Muscle layer of colon (tissue), 2 donors: Measurements from ENCODE around the gene CD80.

Source experiments
- H3K27ac ChIP-seq: one replicate; pipeline ENCODE4 v1.7.0; 2013; ENCODE audit warnings: low read depth, mild to moderate bottlenecking, low read length, moderate library complexity
- H3K27me3 ChIP-seq, 2 donors: one replicate each; pipeline ENCODE4 v1.7.0; 2013; ENCODE audit warnings: low read length in 2 of 2, mild to moderate bottlenecking in 2 of 2; ENCODE audit not compliant: insufficient read depth in 2 of 2, control insufficient read depth in 1 of 2
- H3K36me3 ChIP-seq: one replicate; pipeline ENCODE4 v1.7.0; 2013; ENCODE audit warnings: mild to moderate bottlenecking, low read length; ENCODE audit not compliant: insufficient read depth
- H3K4me1 ChIP-seq: one replicate; pipeline ENCODE4 v1.7.0; 2013; ENCODE audit warnings: mild to moderate bottlenecking, low read length; ENCODE audit not compliant: insufficient read depth
- H3K4me3 ChIP-seq, 2 donors: one replicate each; pipeline ENCODE4 v1.7.0; 2013; ENCODE audit warnings: low read length in 2 of 2, low read depth in 1 of 2, mild to moderate bottlenecking in 1 of 2, moderate library complexity in 1 of 2
- H3K9ac ChIP-seq: one replicate; pipeline ENCODE4 v1.7.0; 2013; ENCODE audit warnings: low read length
- H3K9me3 ChIP-seq: one replicate; pipeline ENCODE4 v1.7.0; 2013; ENCODE audit warnings: mild to moderate bottlenecking, low read length
- donor health status: abdominal sarcoma.
- donor health status: Adenocarcinoma of cecum.

CD80 gene

DNA sequence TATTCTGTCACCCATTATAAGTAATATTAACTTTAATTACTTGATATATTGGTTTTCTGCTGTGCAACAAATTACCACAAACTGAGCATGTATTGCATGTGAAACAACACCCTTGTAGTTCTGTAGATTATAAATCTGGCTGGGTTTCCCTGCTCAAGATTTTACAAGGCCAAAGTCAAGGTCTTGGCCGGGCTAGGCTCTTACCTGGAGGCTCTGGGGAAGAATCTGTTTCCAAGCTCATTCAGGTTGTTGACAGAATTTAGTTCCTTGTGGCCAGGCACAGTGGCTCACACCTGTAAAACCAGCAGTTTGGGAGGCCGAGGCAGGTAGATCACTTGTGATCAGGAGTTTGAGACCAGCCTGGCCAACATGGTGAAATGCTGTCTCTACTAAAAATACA lies 44.8 kb downstream of the CD80 start:
- H3K27me3 ChIP-seq: no peaks in the 10 kb centered on the region
- H3K4me1 ChIP-seq: no peaks in the 10 kb centered on the region
- no peak overlapping the region for H3K27ac ChIP-seq
- H3K4me3 ChIP-seq: no peak overlapping the region
- no peaks in the 10 kb centered on the region for H3K9me3 ChIP-seq
- H3K36me3 ChIP-seq: peaks cover 63% of the 10 kb centered on the region
- H3K9ac ChIP-seq: no peak overlapping the region

GRCh38 chr3:119510690-119511089 lies 48.7 kb downstream of the CD80 start:
- Histone ChIP-seq H3K27me3 (no peaks in the 10 kb centered on the region), H3K36me3 (peaks cover 50% of the 10 kb centered on the region), H3K4me1 (no peaks in the 10 kb centered on the region), H3K9me3 (no peaks in the 10 kb centered on the region), H3K9ac (no peak overlapping the region), H3K4me3 (no peak overlapping the region), H3K27ac (no peak overlapping the region)

- no peaks in the 10 kb centered on the region for H3K9me3 ChIP-seq
Observed at GRCh38 chr3:119508172-119508845, 51.1 kb downstream of the CD80 start.

GRCh38 chr3:119507404-119507803 lies 52.0 kb downstream of the CD80 start:
- Histone ChIP-seq H3K27ac (no peak overlapping the region), H3K9ac (no peak overlapping the region), H3K36me3 (peaks cover 42% of the 10 kb centered on the region), H3K9me3 (no peaks in the 10 kb centered on the region), H3K27me3 (no peaks in the 10 kb centered on the region), H3K4me3 (no peak overlapping the region), H3K4me1 (no peaks in the 10 kb centered on the region)

More at GRCh38 chr3:119508172-119508845, 51.1 kb downstream of the CD80 start:
- H3K27ac ChIP-seq: no peak overlapping the region
- no peaks in the 10 kb centered on the region for H3K27me3 ChIP-seq
- H3K4me1 ChIP-seq: no peaks in the 10 kb centered on the region
- no peak overlapping the region for H3K4me3 ChIP-seq
- H3K36me3 ChIP-seq: peaks cover 47% of the 10 kb centered on the region
- H3K9ac ChIP-seq: no peak overlapping the region

- Histone ChIP-seq H3K9me3 (no peaks in the 10 kb centered on the region), H3K4me3 (no peak overlapping the region), H3K9ac (no peak overlapping the region), H3K4me1 (no peaks in the 10 kb centered on the region), H3K36me3 (peaks cover 42% of the 10 kb centered on the region), H3K27ac (no peak overlapping the region), H3K27me3 (no peaks in the 10 kb centered on the region)
Observed at GRCh38 chr3:119506631-119507030, 52.8 kb downstream of the CD80 start.

DNA sequence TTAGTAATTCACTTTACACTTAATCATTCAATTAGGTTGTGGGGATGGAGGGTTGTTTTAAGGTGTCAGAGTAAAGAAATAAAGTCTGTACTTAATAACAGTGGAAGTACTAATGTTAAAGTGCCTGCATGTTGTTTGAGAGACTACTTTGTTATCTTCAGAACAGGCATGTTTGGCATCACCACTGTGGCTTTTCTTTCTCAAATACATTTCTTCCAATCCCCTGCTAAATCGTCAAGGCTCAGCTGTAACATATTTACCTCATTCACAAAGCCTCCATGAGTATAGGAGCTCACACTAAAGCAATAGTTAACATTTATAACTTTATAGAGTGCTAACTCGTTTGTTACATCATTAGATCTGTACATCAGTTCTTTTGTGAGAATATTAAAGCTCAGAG lies 58.5 kb downstream of the CD80 start:
- Histone ChIP-seq H3K4me1 (peaks cover 18% of the 10 kb centered on the region), H3K4me3 (no peak overlapping the region), H3K9me3 (no peaks in the 10 kb centered on the region), H3K36me3 (peaks cover 13% of the 10 kb centered on the region), H3K9ac (no peak overlapping the region), H3K27me3 (no peaks in the 10 kb centered on the region), H3K27ac (no peak overlapping the region)

- Histone ChIP-seq H3K9me3 (no peaks in the 10 kb centered on the region), H3K4me1 (peaks cover 18% of the 10 kb centered on the region), H3K27ac (no peak overlapping the region), H3K9ac (no peak overlapping the region), H3K36me3 (peaks cover 7% of the 10 kb centered on the region), H3K4me3 (peak overlapping the region in 1 of 2 donors; percentile 9), H3K27me3 (no peaks in the 10 kb centered on the region)
Observed at GRCh38 chr3:119500265-119500664, 59.1 kb downstream of the CD80 start.

DNA sequence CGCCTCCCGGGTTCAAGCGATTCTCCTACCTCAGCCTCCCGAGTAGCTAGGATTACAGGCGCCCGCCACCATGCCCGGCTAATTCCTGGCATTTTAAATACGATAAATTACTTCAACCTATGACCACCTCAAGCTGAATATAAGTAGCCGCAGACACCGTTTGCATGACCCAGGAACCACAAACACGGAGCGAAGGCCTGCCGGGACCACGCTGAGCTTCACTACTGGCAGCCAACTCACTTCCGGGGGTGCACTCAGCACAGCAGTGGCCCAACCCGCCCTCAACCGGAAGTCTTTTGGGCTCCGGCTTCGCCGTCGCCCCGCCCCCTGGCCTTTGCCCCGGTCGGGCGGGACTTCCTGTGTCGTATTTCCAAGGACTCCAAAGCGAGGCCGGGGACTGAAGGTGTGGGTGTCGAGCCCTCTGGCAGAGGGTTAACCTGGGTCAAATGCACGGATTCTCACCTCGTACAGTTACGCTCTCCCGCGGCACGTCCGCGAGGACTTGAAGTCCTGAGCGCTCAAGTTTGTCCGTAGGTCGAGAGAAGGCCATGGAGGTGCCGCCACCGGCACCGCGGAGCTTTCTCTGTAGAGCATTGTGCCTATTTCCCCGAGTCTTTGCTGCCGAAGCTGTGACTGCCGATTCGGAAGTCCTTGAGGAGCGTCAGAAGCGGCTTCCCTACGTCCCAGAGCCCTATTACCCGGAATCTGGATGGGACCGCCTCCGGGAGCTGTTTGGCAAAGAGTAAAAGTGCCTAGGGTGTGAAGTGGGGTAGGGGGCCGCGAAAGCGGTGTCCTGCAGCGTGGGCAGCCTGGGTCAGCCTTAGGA lies 61.0 kb downstream of the CD80 start, which contains the start of gene TIMMDC1:
Gene TIMMDC1, plus strand, starts transcription at position 362 of the 826 bp plus-strand sequence. Its CDS starts 187 bp downstream, at position 549.
- Histone ChIP-seq H3K27me3 (no peaks in the 10 kb centered on the region), H3K9me3 (no peaks in the 10 kb centered on the region), H3K4me3 (peak within 1 kb of the TSS; percentile 89 to 98), H3K4me1 (peaks cover 18% of the 10 kb centered on the region), H3K36me3 (no peaks in the 10 kb centered on the region), H3K9ac (peak within 1 kb of the TSS; percentile 97), H3K27ac (peak within 1 kb of the TSS; percentile 99)

DNA sequence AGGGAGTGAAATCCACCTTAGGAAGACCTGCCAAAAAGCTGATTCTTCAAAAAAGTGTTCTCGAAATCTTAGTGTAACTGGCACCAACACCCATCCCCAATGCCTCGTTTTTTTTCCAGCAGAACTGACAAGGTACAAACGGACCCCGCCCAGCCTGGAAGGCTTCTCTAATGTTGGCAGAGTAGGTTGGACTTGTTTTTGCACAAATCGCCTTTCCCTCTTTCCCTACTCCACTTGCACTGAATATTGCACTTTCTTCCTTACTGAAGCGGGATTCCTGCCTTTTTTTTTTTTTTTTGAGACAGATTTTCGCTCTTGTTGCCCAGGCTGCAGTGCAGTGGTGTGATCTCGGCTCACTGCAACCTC lies 61.6 kb downstream of the CD80 start:
- Histone ChIP-seq H3K4me1 (peaks cover 18% of the 10 kb centered on the region), H3K36me3 (no peaks in the 10 kb centered on the region), H3K9me3 (no peaks in the 10 kb centered on the region), H3K27me3 (no peaks in the 10 kb centered on the region), H3K4me3 (peak overlapping the region; percentile 89 to 98), H3K27ac (peak overlapping the region; percentile 99), H3K9ac (no peak overlapping the region)

GRCh38 chr3:119494597-119494996 lies 64.8 kb downstream of the CD80 start:
- H3K9ac ChIP-seq: no peak overlapping the region
- H3K36me3 ChIP-seq: peaks cover 7% of the 10 kb centered on the region
- no peaks in the 10 kb centered on the region for H3K9me3 ChIP-seq
- H3K27ac ChIP-seq: no peak overlapping the region
- H3K4me1 ChIP-seq: peaks cover 4% of the 10 kb centered on the region
- no peaks in the 10 kb centered on the region for H3K27me3 ChIP-seq
- H3K4me3 ChIP-seq: no peak overlapping the region

GRCh38 chr3:119492810-119493209 lies 66.6 kb downstream of the CD80 start:
- no peaks in the 10 kb centered on the region for H3K4me1 ChIP-seq
- no peak overlapping the region for H3K4me3 ChIP-seq
- peaks cover 7% of the 10 kb centered on the region for H3K36me3 ChIP-seq

More at GRCh38 chr3:119492810-119493209, 66.6 kb downstream of the CD80 start:
- Histone ChIP-seq H3K27ac (no peak overlapping the region), H3K27me3 (no peaks in the 10 kb centered on the region), H3K9me3 (no peaks in the 10 kb centered on the region), H3K9ac (no peak overlapping the region)
